NT2/D1 (cell line): ENCODE data around the gene HDAC3.

Experiments
- DNase-seq: peaks from one replicate; pipeline ENCODE4 v3.0.0-alpha.2; 2011; ENCODE audit warnings: low read depth, low spot score
- H3K27me3 ChIP-seq: 2 replicates; pipeline ENCODE4 v1.6.0; 2011; ENCODE audit warnings: mild to moderate bottlenecking; ENCODE audit not compliant: insufficient read length, insufficient read depth
- H3K36me3 ChIP-seq: 2 replicates; pipeline ENCODE4 v1.6.1; 2011; ENCODE audit warnings: mild to moderate bottlenecking, low read length, mixed read lengths; ENCODE audit not compliant: insufficient read depth, insufficient read length
- H3K4me1 ChIP-seq: 2 replicates; pipeline ENCODE4 v1.5.1; 2011; ENCODE audit not compliant: insufficient read depth, insufficient read length
- H3K4me3 ChIP-seq: 2 replicates; pipeline ENCODE4 v1.5.1; 2011; ENCODE audit warnings: low read depth; ENCODE audit not compliant: insufficient read length
- H3K9ac ChIP-seq: 2 replicates; pipeline ENCODE4 v1.6.0; 2011; ENCODE audit warnings: low read depth; ENCODE audit not compliant: insufficient read length
- H3K9me3 ChIP-seq: 2 replicates; pipeline ENCODE4 v1.5.1; 2011; ENCODE audit warnings: mild to moderate bottlenecking, low read length; ENCODE audit not compliant: insufficient read depth
- SUZ12 ChIP-seq: IDR thresholded peaks from 2 replicates; pipeline ENCODE4 v1.6.1; 2011; ENCODE audit not compliant: insufficient read length, insufficient read depth; ENCODE audit errors: extremely low read depth
- YY1 ChIP-seq: IDR thresholded peaks from 2 replicates; pipeline ENCODE4 v1.6.1; 2011; ENCODE audit not compliant: insufficient read length, insufficient read depth
- ZNF274 ChIP-seq: IDR thresholded peaks from 2 replicates; pipeline ENCODE4 v1.6.1; 2011; ENCODE audit warnings: mild to moderate bottlenecking, low read depth, low read length

HDAC3 gene

GRCh38 chr5:141609044-141609443, 27.6 kb downstream of the HDAC3 start:
- Histone ChIP-seq H3K4me1 (peaks cover 2% of the 10 kb centered on the region), H3K9me3 (no peaks in the 10 kb centered on the region), H3K9ac (no peak overlapping the region), H3K27me3 (no peaks in the 10 kb centered on the region), H3K36me3 (no peaks in the 10 kb centered on the region), H3K4me3 (no peak overlapping the region)
- TF ChIP-seq YY1 (no peak), ZNF274 (no peak), SUZ12 (no peak)
- DNase-seq, result no peak

GRCh38 chr5:141608557-141608956, 28.1 kb downstream of the HDAC3 start:
- H3K36me3 ChIP-seq, result no peaks in the 10 kb centered on the region
- DNase-seq, result no peak

GRCh38 chr5:141608046-141608445, 28.6 kb downstream of the HDAC3 start:
- H3K9ac ChIP-seq, result no peak overlapping the region

More at GRCh38 chr5:141608557-141608956, 28.1 kb downstream of the HDAC3 start:
- Histone ChIP-seq H3K9me3 (no peaks in the 10 kb centered on the region), H3K4me1 (peaks cover 2% of the 10 kb centered on the region), H3K27me3 (no peaks in the 10 kb centered on the region), H3K4me3 (no peak overlapping the region), H3K9ac (no peak overlapping the region)
- TF ChIP-seq SUZ12 (no peak), YY1 (no peak), ZNF274 (no peak)

GRCh38 chr5:141605523-141606277, 30.9 kb downstream of the HDAC3 start:
- no peaks in the 10 kb centered on the region for H3K36me3 ChIP-seq
- no peak for DNase-seq
- peaks cover 2% of the 10 kb centered on the region for H3K4me1 ChIP-seq
- no peak overlapping the region for H3K9ac ChIP-seq
- no peak overlapping the region for H3K4me3 ChIP-seq
- H3K27me3 ChIP-seq, result no peaks in the 10 kb centered on the region
- H3K9me3 ChIP-seq, result no peaks in the 10 kb centered on the region
- TF ChIP-seq YY1 (no peak), ZNF274 (no peak), SUZ12 (no peak)

More at GRCh38 chr5:141608046-141608445, 28.6 kb downstream of the HDAC3 start:
- no peaks in the 10 kb centered on the region for H3K36me3 ChIP-seq
- no peaks in the 10 kb centered on the region for H3K9me3 ChIP-seq
- no peak for TF ChIP-seq ZNF274
- TF ChIP-seq YY1, result no peak
- no peak for TF ChIP-seq SUZ12
- H3K27me3 ChIP-seq, result no peaks in the 10 kb centered on the region
- H3K4me3 ChIP-seq, result no peak overlapping the region
- DNase-seq, result no peak
- H3K4me1 ChIP-seq, result peaks cover 2% of the 10 kb centered on the region

GRCh38 chr5:141603923-141604717, 32.5 kb downstream of the HDAC3 start:
- no peak overlapping the region for H3K9ac ChIP-seq
- H3K27me3 ChIP-seq, result no peaks in the 10 kb centered on the region
- peaks cover 2% of the 10 kb centered on the region for H3K4me1 ChIP-seq
- H3K9me3 ChIP-seq, result no peaks in the 10 kb centered on the region
- TF ChIP-seq ZNF274, result no peak
- no peak for TF ChIP-seq SUZ12
- TF ChIP-seq YY1, result no peak
- no peaks in the 10 kb centered on the region for H3K36me3 ChIP-seq
- H3K4me3 ChIP-seq, result no peak overlapping the region
- DNase-seq, result no peak

GRCh38 chr5:141602606-141603005, 34.0 kb downstream of the HDAC3 start:
- TF ChIP-seq SUZ12 (no peak), YY1 (no peak), ZNF274 (no peak)
- no peak overlapping the region for H3K9ac ChIP-seq
- no peak for DNase-seq
- no peaks in the 10 kb centered on the region for H3K36me3 ChIP-seq
- H3K4me3 ChIP-seq, result no peak overlapping the region
- no peaks in the 10 kb centered on the region for H3K27me3 ChIP-seq
- no peaks in the 10 kb centered on the region for H3K9me3 ChIP-seq
- H3K4me1 ChIP-seq, result peaks cover 2% of the 10 kb centered on the region
